Measurements from ENCODE around the gene EVA1C.

DNA sequence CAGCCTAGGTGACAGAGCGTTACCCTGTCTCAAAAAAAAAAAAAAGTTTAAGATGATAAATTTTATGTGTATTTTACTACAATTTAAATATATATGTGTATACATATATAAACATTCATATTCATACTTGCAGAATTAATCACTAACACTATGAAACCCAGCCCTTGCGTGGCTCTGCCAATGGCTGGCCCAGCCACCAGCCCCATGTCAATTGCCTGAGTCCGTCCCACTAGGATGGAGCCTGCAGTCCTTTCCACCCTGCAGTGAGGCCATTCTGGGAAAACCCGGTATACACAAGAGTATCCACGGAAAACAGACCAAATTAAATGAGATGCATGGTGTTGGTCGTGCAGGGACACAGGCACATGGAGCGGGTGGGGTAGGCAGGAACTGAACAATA lies 123.1 kb downstream of the EVA1C start:
- TF ChIP-seq TAF1 (IDR thresholded peaks at IDR 0.05; ENCODE audit: low read depth) (no peak), EP300 (conservative IDR thresholded peaks at IDR 0.05; ENCODE audit: poor library complexity, severe bottlenecking) (no peak), POLR2AphosphoS5 (IDR thresholded peaks at IDR 0.05) (no peak), EZH2 (IDR thresholded peaks at IDR 0.05; ENCODE audit: borderline replicate concordance, insufficient read depth, low read length, poor library complexity, severe bottlenecking) (no peak), MXI1 (conservative IDR thresholded peaks at IDR 0.05; ENCODE audit: poor library complexity, severe bottlenecking) (no peak), SMC3 (conservative IDR thresholded peaks at IDR 0.05; ENCODE audit: poor library complexity) (no peak), RAD21 (conservative IDR thresholded peaks at IDR 0.05) (no peak)
- TF ChIP-seq, protein P1, sequence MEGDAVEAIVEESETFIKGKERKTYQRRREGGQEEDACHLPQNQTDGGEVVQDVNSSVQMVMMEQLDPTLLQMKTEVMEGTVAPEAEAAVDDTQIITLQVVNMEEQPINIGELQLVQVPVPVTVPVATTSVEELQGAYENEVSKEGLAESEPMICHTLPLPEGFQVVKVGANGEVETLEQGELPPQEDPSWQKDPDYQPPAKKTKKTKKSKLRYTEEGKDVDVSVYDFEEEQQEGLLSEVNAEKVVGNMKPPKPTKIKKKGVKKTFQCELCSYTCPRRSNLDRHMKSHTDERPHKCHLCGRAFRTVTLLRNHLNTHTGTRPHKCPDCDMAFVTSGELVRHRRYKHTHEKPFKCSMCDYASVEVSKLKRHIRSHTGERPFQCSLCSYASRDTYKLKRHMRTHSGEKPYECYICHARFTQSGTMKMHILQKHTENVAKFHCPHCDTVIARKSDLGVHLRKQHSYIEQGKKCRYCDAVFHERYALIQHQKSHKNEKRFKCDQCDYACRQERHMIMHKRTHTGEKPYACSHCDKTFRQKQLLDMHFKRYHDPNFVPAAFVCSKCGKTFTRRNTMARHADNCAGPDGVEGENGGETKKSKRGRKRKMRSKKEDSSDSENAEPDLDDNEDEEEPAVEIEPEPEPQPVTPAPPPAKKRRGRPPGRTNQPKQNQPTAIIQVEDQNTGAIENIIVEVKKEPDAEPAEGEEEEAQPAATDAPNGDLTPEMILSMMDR (IDR thresholded peaks at IDR 0.05; ENCODE audit: poor library complexity, severe bottlenecking), result no peak
- TF ChIP-seq, protein P2, sequence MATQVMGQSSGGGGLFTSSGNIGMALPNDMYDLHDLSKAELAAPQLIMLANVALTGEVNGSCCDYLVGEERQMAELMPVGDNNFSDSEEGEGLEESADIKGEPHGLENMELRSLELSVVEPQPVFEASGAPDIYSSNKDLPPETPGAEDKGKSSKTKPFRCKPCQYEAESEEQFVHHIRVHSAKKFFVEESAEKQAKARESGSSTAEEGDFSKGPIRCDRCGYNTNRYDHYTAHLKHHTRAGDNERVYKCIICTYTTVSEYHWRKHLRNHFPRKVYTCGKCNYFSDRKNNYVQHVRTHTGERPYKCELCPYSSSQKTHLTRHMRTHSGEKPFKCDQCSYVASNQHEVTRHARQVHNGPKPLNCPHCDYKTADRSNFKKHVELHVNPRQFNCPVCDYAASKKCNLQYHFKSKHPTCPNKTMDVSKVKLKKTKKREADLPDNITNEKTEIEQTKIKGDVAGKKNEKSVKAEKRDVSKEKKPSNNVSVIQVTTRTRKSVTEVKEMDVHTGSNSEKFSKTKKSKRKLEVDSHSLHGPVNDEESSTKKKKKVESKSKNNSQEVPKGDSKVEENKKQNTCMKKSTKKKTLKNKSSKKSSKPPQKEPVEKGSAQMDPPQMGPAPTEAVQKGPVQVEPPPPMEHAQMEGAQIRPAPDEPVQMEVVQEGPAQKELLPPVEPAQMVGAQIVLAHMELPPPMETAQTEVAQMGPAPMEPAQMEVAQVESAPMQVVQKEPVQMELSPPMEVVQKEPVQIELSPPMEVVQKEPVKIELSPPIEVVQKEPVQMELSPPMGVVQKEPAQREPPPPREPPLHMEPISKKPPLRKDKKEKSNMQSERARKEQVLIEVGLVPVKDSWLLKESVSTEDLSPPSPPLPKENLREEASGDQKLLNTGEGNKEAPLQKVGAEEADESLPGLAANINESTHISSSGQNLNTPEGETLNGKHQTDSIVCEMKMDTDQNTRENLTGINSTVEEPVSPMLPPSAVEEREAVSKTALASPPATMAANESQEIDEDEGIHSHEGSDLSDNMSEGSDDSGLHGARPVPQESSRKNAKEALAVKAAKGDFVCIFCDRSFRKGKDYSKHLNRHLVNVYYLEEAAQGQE (IDR thresholded peaks at IDR 0.05; ENCODE audit: borderline replicate concordance), result no peak
